HG02678 (cell line): ENCODE data around the gene MRPL41.
A peak's percentile ranks its signal among the peaks of the same experiment; 100 is the strongest.
"Not testable (repeated sequence)": the region's sequence is repeated elsewhere in the genome, so short reads cannot be mapped to it uniquely, and the experiment has no call there.

ENCODE experiments used
- ATAC-seq: cut with Tn5 transposase; IDR thresholded peaks from one replicate; pipeline ENCODE4 v1.9.1; 2021; ENCODE audit warnings: mild to moderate bottlenecking, moderate library complexity; ENCODE audit not compliant: unreplicated experiment

Gene MRPL41

GRCh38 chr9:137551264-137552021, at the start of gene MRPL41:
TSS of gene MRPL41 (plus strand) at chr9:137551879. CDS start at chr9:137552082, 203 bp downstream.
- ATAC-seq: peak; percentile 91

DNA sequence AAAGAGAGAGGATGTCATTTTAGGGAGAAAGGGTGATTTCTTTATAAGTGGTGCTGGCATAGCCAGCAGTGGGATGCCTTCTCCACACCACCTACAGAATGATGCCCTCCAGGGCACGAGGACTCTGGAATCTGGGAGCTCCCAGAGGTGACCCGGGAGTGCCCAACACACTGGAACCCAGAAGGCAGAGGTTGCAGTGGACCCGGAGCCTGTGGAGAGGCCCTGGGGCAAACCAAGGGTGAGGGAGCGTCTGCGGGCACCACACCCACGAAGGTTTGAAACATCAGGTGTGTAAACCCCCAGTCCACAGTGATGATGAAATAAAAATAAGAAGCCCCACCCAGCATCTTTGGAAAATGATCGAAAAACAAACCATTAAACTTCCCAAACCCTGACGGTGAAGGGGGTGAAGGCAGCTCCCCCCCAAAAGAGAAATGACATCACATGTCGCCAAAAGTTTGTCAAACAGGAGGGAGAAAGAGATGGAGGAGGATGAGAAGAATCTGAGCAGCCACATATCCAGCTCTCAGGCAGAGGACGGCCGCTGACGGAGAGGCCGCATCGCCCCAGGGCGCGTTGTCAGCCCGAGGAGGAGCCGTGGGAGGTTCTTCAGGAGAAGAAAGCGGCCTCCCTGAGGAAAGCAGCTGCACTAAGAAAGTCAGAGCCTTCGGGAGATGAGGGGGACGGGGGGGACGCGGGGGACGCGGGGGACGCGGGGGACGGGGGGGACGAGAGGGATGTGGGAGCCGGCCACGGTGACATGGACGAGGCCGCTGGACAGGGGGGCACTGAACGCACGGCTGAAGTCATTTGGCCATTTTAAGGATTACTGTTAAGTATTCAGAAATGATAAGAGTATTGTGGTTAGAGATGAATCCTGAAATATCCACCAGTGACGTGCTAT, 49.4 kb upstream of the MRPL41 start:
- no peak for ATAC-seq

DNA sequence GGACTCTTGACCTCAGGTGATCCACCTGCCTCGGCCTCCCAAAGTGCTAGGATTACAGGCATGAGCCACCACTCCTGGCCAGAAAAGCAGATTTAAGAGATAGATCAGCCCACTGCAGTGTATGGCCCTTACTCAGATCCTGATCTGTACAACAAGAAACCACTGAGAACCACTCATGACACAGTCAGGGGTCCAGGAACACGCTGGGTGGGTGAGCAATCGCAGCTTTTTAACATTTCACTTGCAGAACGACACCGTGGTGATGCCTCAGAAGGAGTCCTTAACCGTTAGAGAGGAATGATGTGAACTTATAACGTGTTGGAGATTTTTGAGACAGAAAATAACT, 47.3 kb upstream of the MRPL41 start:
- ATAC-seq: no peak

- ATAC-seq: no peak
Observed at GRCh38 chr9:137505421-137506140, 46.1 kb upstream of the MRPL41 start.

DNA sequence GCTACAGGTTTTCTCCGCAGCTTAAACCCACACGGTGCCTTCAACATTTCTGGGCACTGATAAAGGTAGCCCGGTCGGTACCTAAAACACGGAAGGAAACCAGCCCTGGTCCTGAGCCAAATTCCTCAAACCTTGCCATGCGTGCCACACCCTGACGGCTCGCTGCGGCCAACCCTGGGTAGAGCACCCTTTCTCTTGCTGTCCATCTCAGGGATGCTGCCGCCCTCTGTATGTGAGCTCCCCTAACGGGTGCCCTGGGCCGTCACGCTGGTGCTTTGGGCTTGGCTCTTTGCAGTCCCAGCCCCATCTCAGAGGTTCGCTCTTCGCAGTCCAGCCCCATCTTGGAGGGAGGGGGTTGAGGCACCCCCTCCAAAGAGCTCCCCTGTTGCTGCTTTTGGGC, 45.4 kb upstream of the MRPL41 start:
- ATAC-seq: no peak

DNA sequence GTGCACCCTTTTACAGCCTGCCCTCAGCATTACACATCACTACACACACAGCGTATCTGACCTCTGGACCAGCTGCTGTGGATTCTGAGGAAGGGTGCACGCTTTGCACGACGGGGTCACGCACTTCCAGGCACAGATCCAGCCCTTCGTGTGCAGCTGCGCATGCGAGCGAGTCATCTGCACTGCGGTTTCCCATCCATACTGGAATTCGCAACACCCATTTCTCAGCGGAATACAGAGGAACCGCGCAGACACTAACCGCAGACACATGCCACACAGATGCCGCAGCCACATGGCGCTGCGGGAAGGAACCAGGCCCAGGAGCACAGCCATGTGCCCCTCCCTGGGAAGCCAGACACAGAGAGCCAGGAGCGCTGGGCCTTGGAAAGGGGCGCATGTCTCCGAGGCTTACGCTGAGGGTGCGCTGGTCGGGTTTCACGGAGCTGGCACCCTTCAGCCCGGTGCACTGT, 44.9 kb upstream of the MRPL41 start:
- ATAC-seq: no peak

DNA sequence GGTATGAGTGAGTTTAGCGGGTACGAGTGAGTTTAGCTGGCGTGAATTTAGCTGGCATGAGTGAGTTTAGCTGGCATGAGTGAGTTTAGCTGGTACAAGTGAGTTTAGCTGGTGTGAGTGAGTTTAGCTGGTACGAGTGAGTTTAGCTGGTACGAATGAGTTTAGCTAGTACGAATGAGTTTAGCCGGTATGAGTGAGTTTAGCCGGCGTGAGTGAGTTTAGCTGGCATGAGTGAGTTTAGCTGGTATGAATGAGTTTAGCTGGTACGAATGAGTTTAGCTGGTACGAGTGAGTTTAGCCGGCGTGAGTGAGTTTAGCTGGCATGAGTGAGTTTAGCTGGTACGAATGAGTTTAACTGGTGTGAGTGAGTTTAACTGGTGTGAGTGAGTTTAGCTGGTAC, 42.5 kb upstream of the MRPL41 start:
- no peak for ATAC-seq

- ATAC-seq: not testable (repeated sequence)
Observed at GRCh38 chr9:137511126-137511525, 40.6 kb upstream of the MRPL41 start.

- ATAC-seq: no peak
Observed at GRCh38 chr9:137511758-137512463, 39.8 kb upstream of the MRPL41 start.

DNA sequence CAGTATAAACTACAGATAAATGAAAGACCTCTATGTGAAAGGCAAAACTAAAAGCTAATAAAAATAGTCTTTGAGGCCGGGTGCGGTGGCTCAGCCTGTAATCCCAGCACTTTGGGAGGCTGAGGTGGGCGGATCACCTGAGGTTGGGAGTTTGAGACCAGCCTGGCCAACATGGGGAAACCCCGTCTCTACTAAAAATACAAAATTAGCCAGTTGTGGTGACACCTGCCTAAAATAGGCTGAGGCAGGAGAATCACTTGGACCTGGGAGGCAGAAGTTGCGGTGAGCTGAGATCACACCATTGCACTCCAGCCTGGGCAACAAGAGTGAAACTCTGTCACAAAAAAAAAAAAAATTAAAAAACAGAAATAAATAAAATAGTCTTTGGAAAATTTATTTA, 38.5 kb upstream of the MRPL41 start:
- not testable (repeated sequence) for ATAC-seq

DNA sequence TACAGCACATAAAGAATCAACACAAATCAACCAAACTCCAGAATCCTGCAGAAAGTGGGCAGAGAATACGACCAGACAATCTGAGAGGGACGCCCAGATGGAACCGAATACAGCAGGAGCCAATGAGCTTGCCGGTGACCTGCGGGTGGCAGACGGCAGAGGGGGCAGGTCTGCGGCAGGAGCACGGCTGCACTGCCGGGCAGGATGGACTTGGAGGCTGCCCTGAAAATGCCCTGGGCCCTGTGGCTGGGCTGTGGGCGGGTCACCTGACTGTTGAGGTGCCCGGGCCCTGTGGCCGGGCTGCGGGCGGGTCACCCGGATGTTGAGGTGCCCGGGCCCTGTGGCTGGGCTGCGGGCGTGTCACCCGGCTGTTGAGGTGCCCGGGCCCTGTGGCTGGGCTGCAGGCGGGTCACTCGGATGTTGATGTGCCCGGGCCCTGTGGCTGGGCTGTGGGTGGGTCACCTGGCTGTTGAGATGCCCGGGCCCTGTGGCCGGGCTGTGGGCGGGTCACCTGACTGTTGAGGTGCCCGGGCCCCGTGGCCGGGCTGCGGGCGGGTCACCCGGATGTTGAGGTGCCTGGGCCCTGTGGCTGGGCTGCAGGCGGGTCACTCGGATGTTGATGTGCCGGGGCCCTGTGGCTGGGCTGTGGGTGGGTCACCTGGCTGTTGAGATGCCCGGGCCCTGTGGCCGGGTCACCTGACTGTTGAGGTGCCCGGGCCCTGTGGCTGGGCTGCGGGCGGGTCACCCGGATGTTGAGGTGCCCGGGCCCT, 37.7 kb upstream of the MRPL41 start:
- ATAC-seq: not testable (repeated sequence)

DNA sequence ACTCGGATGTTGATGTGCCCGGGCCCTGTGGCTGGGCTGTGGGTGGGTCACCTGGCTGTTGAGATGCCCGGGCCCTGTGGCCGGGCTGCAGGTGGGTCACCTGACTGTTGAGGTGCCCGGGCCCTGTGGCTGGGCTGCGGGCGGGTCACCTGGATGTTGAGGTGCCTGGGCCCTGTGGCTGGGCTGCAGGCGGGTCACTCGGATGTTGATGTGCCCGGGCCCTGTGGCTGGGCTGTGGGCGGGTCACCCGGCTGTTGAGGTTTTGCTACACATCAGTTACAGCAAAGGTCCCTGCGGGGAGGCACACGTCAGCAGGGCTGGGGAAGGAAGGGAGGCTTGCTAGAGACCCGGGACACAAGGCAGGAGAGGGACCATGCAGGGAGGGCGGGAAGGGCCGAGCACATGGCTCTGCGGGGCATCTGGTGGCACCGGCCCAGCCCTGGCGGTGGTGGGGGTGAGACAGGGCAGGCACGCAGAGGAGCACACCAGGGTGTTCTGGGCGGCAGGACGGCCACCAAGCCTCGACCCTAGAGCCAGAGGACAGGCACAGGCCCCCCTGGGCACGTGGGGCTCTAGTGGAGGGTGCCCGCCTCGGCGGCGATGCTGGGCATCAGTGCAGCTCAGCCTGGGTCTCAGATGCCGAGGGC, 36.9 kb upstream of the MRPL41 start:
- no peak for ATAC-seq

DNA sequence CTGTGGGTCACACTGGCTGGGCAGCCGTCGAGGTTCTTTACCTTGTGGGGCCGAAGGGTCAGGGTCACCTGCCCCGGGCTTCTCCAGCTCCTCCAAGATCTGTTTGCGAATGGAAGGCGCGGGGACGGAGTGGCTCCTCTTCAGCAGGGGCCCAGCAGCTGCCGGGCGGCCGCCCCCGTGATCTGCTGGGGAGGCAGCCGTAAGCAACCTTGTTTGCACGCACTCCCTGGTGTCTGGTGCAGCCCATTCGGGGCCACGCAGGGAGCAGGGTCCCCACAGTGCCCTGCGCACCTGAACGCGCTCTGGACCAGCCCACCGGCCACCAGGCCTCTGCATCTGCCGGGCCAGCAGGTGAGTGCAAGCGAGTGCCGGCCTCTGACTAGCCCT, 36.3 kb upstream of the MRPL41 start:
- no peak for ATAC-seq

- ATAC-seq: no peak
Observed at GRCh38 chr9:137516144-137516917, 35.3 kb upstream of the MRPL41 start.

GRCh38 chr9:137518661-137519459, 32.8 kb upstream of the MRPL41 start:
- not testable (repeated sequence) for ATAC-seq

DNA sequence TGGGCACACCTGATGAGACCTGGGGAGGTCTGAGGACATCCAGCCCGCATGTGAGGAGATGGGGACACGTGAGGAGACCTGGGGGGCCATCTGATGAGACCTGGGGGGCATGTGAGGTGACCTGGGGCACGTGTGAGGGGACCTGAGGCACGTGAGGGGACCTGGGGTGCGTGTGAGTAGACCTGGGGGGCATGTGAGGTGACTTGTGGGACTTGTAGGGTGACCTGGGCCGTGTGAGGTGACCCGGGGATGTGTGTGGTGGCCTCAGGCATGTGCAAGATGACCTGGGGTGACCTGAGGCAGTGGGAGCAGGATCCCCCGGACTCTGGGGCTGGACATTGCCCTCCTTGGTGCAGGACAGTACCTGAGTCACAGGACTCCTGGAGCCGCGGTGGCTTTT, 32.1 kb upstream of the MRPL41 start:
- no peak for ATAC-seq

GRCh38 chr9:137520614-137521404, 30.9 kb upstream of the MRPL41 start:
- ATAC-seq: no peak
